ENCODE measurements around the gene SMYD3.

SMYD3 gene

DNA sequence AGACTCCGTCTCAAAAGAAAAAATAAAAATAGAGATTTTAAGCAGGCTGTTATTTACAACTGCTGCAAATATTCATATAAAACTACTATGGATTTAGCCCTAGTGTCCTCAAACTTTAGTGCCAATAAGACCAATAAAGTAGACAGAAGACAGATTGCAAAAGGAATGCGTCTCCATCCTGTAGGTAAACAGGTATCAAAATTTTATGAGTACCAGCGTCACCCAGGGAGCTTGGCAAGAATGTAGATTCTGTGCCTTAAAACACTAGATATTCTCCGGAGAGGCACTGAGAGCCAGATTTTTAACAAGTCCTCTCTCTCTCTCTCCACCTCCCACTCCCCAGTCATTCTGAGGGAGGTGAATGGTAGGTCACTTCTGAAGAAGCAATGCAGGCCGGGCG lies 18.4 kb downstream of the SMYD3 start:
- TF ChIP-seq, protein P1, sequence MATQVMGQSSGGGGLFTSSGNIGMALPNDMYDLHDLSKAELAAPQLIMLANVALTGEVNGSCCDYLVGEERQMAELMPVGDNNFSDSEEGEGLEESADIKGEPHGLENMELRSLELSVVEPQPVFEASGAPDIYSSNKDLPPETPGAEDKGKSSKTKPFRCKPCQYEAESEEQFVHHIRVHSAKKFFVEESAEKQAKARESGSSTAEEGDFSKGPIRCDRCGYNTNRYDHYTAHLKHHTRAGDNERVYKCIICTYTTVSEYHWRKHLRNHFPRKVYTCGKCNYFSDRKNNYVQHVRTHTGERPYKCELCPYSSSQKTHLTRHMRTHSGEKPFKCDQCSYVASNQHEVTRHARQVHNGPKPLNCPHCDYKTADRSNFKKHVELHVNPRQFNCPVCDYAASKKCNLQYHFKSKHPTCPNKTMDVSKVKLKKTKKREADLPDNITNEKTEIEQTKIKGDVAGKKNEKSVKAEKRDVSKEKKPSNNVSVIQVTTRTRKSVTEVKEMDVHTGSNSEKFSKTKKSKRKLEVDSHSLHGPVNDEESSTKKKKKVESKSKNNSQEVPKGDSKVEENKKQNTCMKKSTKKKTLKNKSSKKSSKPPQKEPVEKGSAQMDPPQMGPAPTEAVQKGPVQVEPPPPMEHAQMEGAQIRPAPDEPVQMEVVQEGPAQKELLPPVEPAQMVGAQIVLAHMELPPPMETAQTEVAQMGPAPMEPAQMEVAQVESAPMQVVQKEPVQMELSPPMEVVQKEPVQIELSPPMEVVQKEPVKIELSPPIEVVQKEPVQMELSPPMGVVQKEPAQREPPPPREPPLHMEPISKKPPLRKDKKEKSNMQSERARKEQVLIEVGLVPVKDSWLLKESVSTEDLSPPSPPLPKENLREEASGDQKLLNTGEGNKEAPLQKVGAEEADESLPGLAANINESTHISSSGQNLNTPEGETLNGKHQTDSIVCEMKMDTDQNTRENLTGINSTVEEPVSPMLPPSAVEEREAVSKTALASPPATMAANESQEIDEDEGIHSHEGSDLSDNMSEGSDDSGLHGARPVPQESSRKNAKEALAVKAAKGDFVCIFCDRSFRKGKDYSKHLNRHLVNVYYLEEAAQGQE (IDR thresholded peaks at IDR 0.05; ENCODE audit: insufficient read depth in 1 of 2, low read depth in 2 of 2, low read length in 2 of 2): no peak
- TF ChIP-seq TAF1 (IDR thresholded peaks at IDR 0.05; ENCODE audit: borderline replicate concordance, insufficient read depth, low read length) (no peak), POLR2AphosphoS5 (IDR thresholded peaks at IDR 0.05; ENCODE audit: low read depth, low read length) (no peak), SIN3A (IDR thresholded peaks at IDR 0.05; ENCODE audit: borderline replicate concordance, insufficient read depth, low read length) (no peak), FOXP2 (optimal IDR thresholded peaks at IDR 0.05; ENCODE audit: borderline replicate concordance, extremely low read depth, extremely low read length, insufficient read depth) (no peak)

- TF ChIP-seq POLR2AphosphoS5 (IDR thresholded peaks at IDR 0.05; ENCODE audit: low read depth, low read length) (no peak), TAF1 (IDR thresholded peaks at IDR 0.05; ENCODE audit: borderline replicate concordance, insufficient read depth, low read length) (no peak), SIN3A (IDR thresholded peaks at IDR 0.05; ENCODE audit: borderline replicate concordance, insufficient read depth, low read length) (no peak), FOXP2 (optimal IDR thresholded peaks at IDR 0.05; ENCODE audit: borderline replicate concordance, extremely low read depth, extremely low read length, insufficient read depth) (no peak)
- TF ChIP-seq, protein P1 (IDR thresholded peaks at IDR 0.05; ENCODE audit: insufficient read depth in 1 of 2, low read depth in 2 of 2, low read length in 2 of 2): no peak
These were observed 23.5 kb downstream of the SMYD3 start for GRCh38 chr1:246483569-246483933.

DNA sequence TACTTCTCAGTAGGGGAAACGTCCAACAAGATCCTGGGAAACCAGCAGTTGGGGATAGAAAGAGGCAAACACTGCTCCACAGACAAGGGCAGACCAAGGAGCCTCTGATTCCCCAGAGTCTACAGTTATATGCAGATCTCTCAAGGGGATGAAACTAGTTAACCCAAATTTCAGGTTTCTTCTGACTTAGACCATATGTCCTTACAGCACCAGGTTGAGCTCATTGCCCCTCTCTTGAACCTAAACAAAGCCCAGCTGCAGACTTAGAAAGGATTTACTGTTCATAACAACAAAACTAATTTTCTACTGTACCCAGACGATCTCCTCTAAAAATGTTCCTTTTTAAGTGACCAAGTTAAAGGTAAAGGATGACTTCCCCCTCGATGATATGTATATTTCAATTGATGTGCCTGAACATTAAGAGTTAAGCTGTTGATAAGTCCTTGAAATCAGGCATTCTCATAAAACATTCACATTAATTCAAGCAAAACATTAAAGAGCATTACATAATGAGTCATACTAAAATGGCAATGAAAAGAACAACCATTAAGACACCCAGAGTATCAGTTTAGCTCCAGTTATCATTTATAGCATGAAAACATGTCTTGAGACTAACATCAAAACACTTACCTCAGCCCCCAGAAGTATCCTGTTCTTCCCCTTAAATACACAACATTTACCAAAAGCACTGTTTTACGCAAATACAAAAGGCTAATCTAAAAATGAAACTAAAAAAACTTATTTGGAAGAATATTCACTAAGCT lies 24.1 kb downstream of the SMYD3 start:
- TF ChIP-seq FOXP2 (optimal IDR thresholded peaks at IDR 0.05; ENCODE audit: borderline replicate concordance, extremely low read depth, extremely low read length, insufficient read depth) (no peak), POLR2AphosphoS5 (IDR thresholded peaks at IDR 0.05; ENCODE audit: low read depth, low read length) (no peak), TAF1 (IDR thresholded peaks at IDR 0.05; ENCODE audit: borderline replicate concordance, insufficient read depth, low read length) (no peak), SIN3A (IDR thresholded peaks at IDR 0.05; ENCODE audit: borderline replicate concordance, insufficient read depth, low read length) (no peak)
- TF ChIP-seq, protein P1 (IDR thresholded peaks at IDR 0.05; ENCODE audit: insufficient read depth in 1 of 2, low read depth in 2 of 2, low read length in 2 of 2): no peak

- TF ChIP-seq, protein P1 (IDR thresholded peaks at IDR 0.05; ENCODE audit: insufficient read depth in 1 of 2, low read depth in 2 of 2, low read length in 2 of 2): no peak
- TF ChIP-seq POLR2AphosphoS5 (IDR thresholded peaks at IDR 0.05; ENCODE audit: low read depth, low read length): no peak
- no peak for TF ChIP-seq SIN3A (IDR thresholded peaks at IDR 0.05; ENCODE audit: borderline replicate concordance, insufficient read depth, low read length)
- no peak for TF ChIP-seq TAF1 (IDR thresholded peaks at IDR 0.05; ENCODE audit: borderline replicate concordance, insufficient read depth, low read length)
- TF ChIP-seq FOXP2 (optimal IDR thresholded peaks at IDR 0.05; ENCODE audit: borderline replicate concordance, extremely low read depth, extremely low read length, insufficient read depth): no peak
These were observed 28.0 kb downstream of the SMYD3 start for GRCh38 chr1:246479061-246479460.
